Astrocyte (in vitro differentiated cells and primary cell): ENCODE data around the gene KCNA2. TPM values are rescaled to one million over a fixed set of nuclear protein-coding genes. Genes with fewer than 3 reads are reported as not detected.

ENCODE experiments used
- DNase-seq: peaks from one replicate; pipeline ENCODE4 v3.0.0-alpha.2; 2010; ENCODE audit warnings: low read depth
- FAIRE-seq: peaks from 2 replicates; lab custom pipeline; 2011; peaks lifted over from hg19 to GRCh38; lab: Jason Lieb, UNC
- H2AFZ ChIP-seq: 2 replicates; pipeline ENCODE4 v1.6.0; 2012; ENCODE audit warnings: low read depth, low read length, inconsistent platforms
- H3K27ac ChIP-seq: 2 replicates; pipeline ENCODE4 v1.5.1; 2011; ENCODE audit warnings: low read depth, low read length, inconsistent platforms
- H3K27me3 ChIP-seq: 2 replicates; pipeline ENCODE4 v1.6.0; 2011; ENCODE audit warnings: low read length, inconsistent platforms; ENCODE audit not compliant: insufficient read depth
- H3K36me3 ChIP-seq: 2 replicates; pipeline ENCODE4 v1.5.1; 2011; ENCODE audit warnings: low read length, inconsistent platforms; ENCODE audit not compliant: insufficient read depth
- H3K4me1 ChIP-seq: 2 replicates; pipeline ENCODE4 v1.5.1; 2011; ENCODE audit warnings: low read length, inconsistent platforms; ENCODE audit not compliant: insufficient read depth
- H3K4me2 ChIP-seq: 2 replicates; pipeline ENCODE4 v1.6.0; 2012; ENCODE audit warnings: low read length, inconsistent platforms
- H3K4me3 ChIP-seq: 2 replicates; pipeline ENCODE4 v1.5.1; 2011; ENCODE audit warnings: low read depth, mild to moderate bottlenecking, low read length, inconsistent platforms; ENCODE audit not compliant: insufficient read depth
- H3K79me2 ChIP-seq: 2 replicates; pipeline ENCODE4 v1.6.0; 2012; ENCODE audit warnings: mild to moderate bottlenecking, low read length, inconsistent platforms; ENCODE audit not compliant: insufficient read depth
- H3K9ac ChIP-seq: 2 replicates; pipeline ENCODE4 v1.6.0; 2012; ENCODE audit warnings: mild to moderate bottlenecking, low read length, inconsistent platforms
- H3K9me3 ChIP-seq: 2 replicates; pipeline ENCODE4 v1.5.1; 2012; ENCODE audit warnings: low read depth, mild to moderate bottlenecking, low read length, inconsistent platforms; ENCODE audit not compliant: insufficient read depth
- H4K20me1 ChIP-seq: 2 replicates; pipeline ENCODE4 v1.6.0; 2012; ENCODE audit warnings: low read length, inconsistent platforms; ENCODE audit not compliant: insufficient read depth
- H3K27ac Mint-ChIP-seq: one replicate; pipeline ENCODE4 v1.8.0; 2021; ENCODE audit warnings: mild to moderate bottlenecking, mixed read lengths; ENCODE audit not compliant: unreplicated experiment
- H3K27me3 Mint-ChIP-seq: one replicate; pipeline ENCODE4 v1.8.0; 2021; ENCODE audit warnings: low read depth, mixed read lengths; ENCODE audit not compliant: unreplicated experiment
- H3K36me3 Mint-ChIP-seq: one replicate; pipeline ENCODE4 v1.8.0; 2021; ENCODE audit warnings: low read depth, mixed read lengths; ENCODE audit not compliant: unreplicated experiment
- H3K4me1 Mint-ChIP-seq: one replicate; pipeline ENCODE4 v1.8.0; 2021; ENCODE audit warnings: low read depth, mixed read lengths; ENCODE audit not compliant: unreplicated experiment
- H3K4me3 Mint-ChIP-seq: one replicate; pipeline ENCODE4 v1.8.0; 2021; ENCODE audit warnings: mild to moderate bottlenecking, moderate library complexity, mixed read lengths; ENCODE audit not compliant: unreplicated experiment
- H3K9me3 Mint-ChIP-seq: one replicate; pipeline ENCODE4 v1.8.0; 2021; ENCODE audit warnings: mild to moderate bottlenecking, mixed read lengths; ENCODE audit not compliant: unreplicated experiment
- EZH2 ChIP-seq: IDR thresholded peaks from 2 replicates; pipeline ENCODE4 v1.6.1; 2012; ENCODE audit warnings: mild to moderate bottlenecking, low read length, inconsistent platforms; ENCODE audit not compliant: insufficient read depth
- total RNA-seq: library from RNA; stranded (reverse); gene quantifications from 2 replicates; pipeline ENCODE4 v1.2.1, GENCODE V29; 2021
- TF ChIP-seq, protein P1 (sequence below): IDR thresholded peaks from 2 replicates; pipeline ENCODE4 v1.5.1; 2011; ENCODE audit warnings: low read depth, mild to moderate bottlenecking, inconsistent platforms, low read length, moderate library complexity; ENCODE audit not compliant: insufficient read depth

Gene KCNA2
- total RNA-seq, 1 donor from 2014 or later = 0.57 TPM

DNA sequence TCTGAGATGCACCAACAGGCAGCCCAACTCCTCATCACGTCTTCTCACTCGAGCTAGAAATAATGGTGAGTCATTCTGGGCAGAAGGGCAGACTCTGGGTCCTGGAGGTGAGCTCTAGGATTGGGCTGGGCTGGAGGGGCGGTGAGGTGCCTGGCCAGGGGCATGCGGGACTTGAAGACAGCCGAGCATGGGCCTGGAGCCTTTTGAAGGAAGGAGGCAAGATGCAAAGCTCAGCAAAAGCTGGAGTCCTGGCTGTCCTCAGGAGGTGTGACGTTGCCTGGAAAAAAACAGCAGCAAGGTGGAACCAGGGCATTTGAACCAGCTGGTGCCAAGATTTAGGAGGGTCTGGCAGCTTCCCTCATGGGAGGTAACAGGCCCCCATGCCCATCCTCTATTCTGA lies 712 bp downstream of the KCNA2 start:
- peaks cover 1% of the 10 kb centered on the region for H3K9me3 Mint-ChIP-seq
- peaks cover 50% of the 10 kb centered on the region for H3K27me3 ChIP-seq
- peaks cover 9% of the 10 kb centered on the region for H3K4me1 Mint-ChIP-seq
- H3K4me1 ChIP-seq = peaks cover 8% of the 10 kb centered on the region
- H3K4me3 ChIP-seq = no peak overlapping the region
- no peak overlapping the region for H2AFZ ChIP-seq
- no peaks in the 10 kb centered on the region for H3K36me3 Mint-ChIP-seq
- H3K27ac Mint-ChIP-seq = no peak overlapping the region
- no peaks in the 10 kb centered on the region for H3K36me3 ChIP-seq
- DNase-seq (no peak), FAIRE-seq (no peak)
- TF ChIP-seq EZH2 = no peak
- TF ChIP-seq, protein P1, sequence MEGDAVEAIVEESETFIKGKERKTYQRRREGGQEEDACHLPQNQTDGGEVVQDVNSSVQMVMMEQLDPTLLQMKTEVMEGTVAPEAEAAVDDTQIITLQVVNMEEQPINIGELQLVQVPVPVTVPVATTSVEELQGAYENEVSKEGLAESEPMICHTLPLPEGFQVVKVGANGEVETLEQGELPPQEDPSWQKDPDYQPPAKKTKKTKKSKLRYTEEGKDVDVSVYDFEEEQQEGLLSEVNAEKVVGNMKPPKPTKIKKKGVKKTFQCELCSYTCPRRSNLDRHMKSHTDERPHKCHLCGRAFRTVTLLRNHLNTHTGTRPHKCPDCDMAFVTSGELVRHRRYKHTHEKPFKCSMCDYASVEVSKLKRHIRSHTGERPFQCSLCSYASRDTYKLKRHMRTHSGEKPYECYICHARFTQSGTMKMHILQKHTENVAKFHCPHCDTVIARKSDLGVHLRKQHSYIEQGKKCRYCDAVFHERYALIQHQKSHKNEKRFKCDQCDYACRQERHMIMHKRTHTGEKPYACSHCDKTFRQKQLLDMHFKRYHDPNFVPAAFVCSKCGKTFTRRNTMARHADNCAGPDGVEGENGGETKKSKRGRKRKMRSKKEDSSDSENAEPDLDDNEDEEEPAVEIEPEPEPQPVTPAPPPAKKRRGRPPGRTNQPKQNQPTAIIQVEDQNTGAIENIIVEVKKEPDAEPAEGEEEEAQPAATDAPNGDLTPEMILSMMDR = no peak
- peak overlapping the region; percentile 86 for H3K4me2 ChIP-seq
- H3K9ac ChIP-seq = no peak overlapping the region
- H3K27ac ChIP-seq = no peak overlapping the region
- H3K27me3 Mint-ChIP-seq = peaks cover 64% of the 10 kb centered on the region
- H4K20me1 ChIP-seq = no peaks in the 10 kb centered on the region
- H3K79me2 ChIP-seq = no peaks in the 10 kb centered on the region
- peak overlapping the region; percentile 3 for H3K4me3 Mint-ChIP-seq
- H3K9me3 ChIP-seq = no peaks in the 10 kb centered on the region

DNA sequence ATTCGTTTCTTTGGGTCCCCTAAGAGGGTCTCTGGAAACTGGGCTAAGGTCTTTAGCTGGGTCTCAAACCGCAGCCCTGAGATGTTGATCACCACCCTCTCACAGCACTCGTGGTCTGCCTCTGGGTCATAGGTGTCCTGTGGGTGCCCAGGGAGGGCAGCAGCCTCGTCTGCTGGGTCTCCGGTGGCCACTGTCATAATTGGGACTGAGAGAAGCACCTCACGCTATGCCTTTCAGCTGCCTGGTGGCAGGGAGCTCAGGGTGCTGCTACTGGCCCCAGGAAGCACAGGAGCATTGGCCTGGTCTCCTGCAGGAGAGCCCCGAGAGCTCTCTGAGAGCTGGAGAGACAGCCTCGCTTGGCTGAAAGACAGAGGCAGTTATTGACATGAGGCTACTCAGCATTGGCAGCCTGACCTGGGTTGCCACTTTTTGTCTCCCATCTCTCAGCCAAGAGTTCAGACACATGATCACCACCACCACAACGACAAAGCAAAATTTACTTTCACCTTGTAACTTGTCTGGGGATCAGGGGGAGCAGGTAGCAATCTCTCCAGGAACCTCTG lies 1.5 kb downstream of the KCNA2 start:
- H3K36me3 Mint-ChIP-seq = no peaks in the 10 kb centered on the region
- Histone ChIP-seq H3K9me3 (no peaks in the 10 kb centered on the region), H3K4me2 (no peak overlapping the region), H4K20me1 (no peaks in the 10 kb centered on the region), H3K9ac (no peak overlapping the region), H2AFZ (no peak overlapping the region), H3K36me3 (no peaks in the 10 kb centered on the region), H3K27ac (no peak overlapping the region), H3K4me3 (no peak overlapping the region), H3K79me2 (no peaks in the 10 kb centered on the region), H3K27me3 (peaks cover 43% of the 10 kb centered on the region), H3K4me1 (peaks cover 8% of the 10 kb centered on the region)
- H3K4me3 Mint-ChIP-seq = no peak overlapping the region
- H3K27ac Mint-ChIP-seq = no peak overlapping the region
- no peak for DNase-seq
- FAIRE-seq = no peak
- no peak for TF ChIP-seq EZH2
- TF ChIP-seq, protein P1 = no peak
- H3K27me3 Mint-ChIP-seq = peaks cover 59% of the 10 kb centered on the region
- H3K4me1 Mint-ChIP-seq = peaks cover 9% of the 10 kb centered on the region
- peaks cover 1% of the 10 kb centered on the region for H3K9me3 Mint-ChIP-seq

DNA sequence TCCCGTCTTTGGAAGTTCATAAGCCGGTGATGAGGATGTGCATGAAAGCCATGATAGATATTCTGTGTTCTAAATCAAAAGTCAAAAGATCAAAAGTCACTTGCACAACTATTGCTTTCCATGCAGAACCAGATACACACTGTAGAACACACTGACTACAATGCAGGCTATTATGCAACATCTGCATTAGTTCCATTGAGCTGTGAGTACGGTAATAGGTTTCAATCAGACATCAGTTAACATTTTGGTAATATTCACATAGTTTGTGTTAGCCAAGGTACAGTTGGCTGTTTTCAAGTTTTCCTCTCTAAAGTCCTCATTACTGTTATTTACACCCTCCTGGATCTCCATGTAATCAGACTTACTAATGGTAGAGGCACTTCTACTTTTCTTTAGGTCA lies 3.1 kb downstream of the KCNA2 start:
- H3K27ac ChIP-seq = no peak overlapping the region
- TF ChIP-seq EZH2 = no peak
- TF ChIP-seq, protein P1 = no peak
- H3K4me1 ChIP-seq = peaks cover 8% of the 10 kb centered on the region
- Mint-ChIP-seq H3K4me1 (peaks cover 9% of the 10 kb centered on the region), H3K4me3 (no peak overlapping the region), H3K27me3 (peaks cover 54% of the 10 kb centered on the region), H3K9me3 (peaks cover 1% of the 10 kb centered on the region), H3K27ac (no peak overlapping the region), H3K36me3 (no peaks in the 10 kb centered on the region)
- no peaks in the 10 kb centered on the region for H4K20me1 ChIP-seq
- no peak for FAIRE-seq
- H3K79me2 ChIP-seq = no peaks in the 10 kb centered on the region
- no peaks in the 10 kb centered on the region for H3K36me3 ChIP-seq
- H3K9me3 ChIP-seq = no peaks in the 10 kb centered on the region
- no peak overlapping the region for H3K4me2 ChIP-seq
- peaks cover 27% of the 10 kb centered on the region for H3K27me3 ChIP-seq
- H2AFZ ChIP-seq = no peak overlapping the region
- no peak overlapping the region for H3K9ac ChIP-seq
- DNase-seq = no peak
- no peak overlapping the region for H3K4me3 ChIP-seq
